ENCODE measurements around the gene RETSAT. TPM values are rescaled to one million over a fixed set of nuclear protein-coding genes. Genes with fewer than 3 reads are reported as not detected.
"Not testable (repeated sequence)": the region's sequence is repeated elsewhere in the genome, so short reads cannot be mapped to it uniquely, and the experiment has no call there.

The RETSAT gene
- total RNA-seq, 1 experiment from 2014 or later: 138 TPM

DNA sequence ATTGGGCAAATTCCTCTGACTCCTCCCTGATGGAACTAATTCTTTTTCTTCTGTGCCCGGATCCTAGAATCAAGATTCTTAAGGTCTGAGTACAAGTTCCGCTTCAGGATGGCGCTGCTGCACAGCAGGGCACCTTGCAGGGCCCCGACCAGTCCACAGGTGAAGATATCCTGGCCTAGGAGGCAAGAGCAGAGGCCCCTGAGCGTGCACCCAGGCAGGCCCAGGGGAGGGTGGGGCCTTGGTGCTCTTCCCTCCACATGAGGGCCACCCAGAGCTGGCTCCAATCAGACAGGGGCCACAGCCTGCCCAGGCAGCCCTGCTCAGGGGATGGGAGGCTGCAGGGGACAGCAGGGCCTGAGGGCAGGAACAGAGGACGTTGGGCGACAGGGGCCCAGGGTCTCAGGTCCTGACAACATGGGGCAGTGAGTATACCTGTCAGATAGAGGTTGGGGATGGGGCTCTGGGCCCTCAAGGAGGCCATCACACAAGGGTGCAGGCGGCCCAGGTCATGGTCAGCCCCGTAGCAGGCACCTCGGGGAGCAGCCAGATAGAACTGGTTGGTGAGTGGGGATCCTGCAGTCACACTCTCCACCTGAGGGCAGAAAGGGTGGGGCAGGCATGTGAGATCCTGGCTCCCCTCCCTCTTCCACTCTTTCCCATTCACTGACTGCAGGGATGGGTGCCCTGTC lies 11.0 kb downstream of the RETSAT start:
- in situ Hi-C loops (cut with HindIII; ENCODE audit: low pct_unique_long_range_greater_than_20kb, low sequenced_read_pairs); DNase-seq (ENCODE audit: low read depth, low spot score): not testable (repeated sequence)

DNA sequence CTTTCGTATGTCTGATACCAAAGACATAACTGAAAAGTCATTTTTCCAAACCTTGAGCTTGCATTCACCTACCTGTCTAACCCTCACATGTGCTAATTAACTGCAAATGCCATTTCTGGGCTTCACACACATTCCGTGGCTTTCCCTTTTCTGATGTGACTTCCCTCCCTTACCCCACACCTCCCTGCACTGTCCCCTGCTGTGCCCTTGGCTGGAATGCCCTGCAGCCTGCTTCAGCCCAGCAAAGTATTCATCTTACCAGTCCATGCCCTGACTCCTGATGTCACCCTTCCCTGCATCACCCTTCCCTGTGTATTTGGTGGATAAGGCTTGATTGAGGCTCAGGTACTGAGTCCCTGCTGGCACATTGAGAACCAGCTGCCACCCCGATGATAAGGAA lies 12.2 kb downstream of the RETSAT start:
- no peak for DNase-seq (ENCODE audit: low read depth, low spot score)
- in situ Hi-C loops (cut with HindIII; ENCODE audit: low pct_unique_long_range_greater_than_20kb, low sequenced_read_pairs): no loop called here

DNA sequence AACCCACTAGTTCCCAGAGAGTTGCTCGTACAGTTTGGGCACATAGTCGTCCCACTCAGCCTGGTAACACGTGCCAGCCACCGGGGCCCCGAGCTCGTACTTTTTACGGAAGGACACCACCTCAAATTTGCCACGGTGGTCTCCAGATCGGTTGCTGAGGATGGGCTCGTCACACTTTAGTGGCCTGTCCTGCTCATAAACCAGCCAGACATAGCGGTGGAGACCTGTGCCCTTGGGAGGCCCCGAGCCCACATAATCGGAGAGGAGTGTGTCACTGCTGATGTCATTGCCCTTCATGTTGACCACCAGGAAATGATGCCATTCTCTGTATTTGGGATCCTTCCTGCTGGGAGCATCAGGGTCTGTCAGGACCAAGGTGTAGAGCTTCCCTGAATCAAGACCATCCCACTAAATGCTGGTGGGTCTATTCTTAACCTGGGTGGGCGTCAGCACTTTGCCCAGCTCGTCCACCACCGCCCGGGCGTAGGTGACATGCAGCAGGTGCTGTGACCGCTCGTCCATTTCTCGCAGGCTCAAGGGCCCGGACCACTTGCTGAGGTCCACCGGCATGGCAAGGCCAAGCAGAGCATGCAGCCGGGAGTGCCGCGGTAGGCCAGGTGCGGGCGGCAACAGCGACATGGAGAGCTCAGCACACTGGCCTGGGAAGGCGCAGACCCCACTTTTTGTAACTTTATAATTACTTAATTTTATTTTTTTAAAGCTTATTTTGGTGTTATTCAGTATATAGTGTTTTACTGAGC lies 12.9 kb downstream of the RETSAT start:
- DNase-seq (ENCODE audit: low read depth, low spot score): no peak
- in situ Hi-C loops (cut with HindIII; ENCODE audit: low pct_unique_long_range_greater_than_20kb, low sequenced_read_pairs): no loop called here

DNA sequence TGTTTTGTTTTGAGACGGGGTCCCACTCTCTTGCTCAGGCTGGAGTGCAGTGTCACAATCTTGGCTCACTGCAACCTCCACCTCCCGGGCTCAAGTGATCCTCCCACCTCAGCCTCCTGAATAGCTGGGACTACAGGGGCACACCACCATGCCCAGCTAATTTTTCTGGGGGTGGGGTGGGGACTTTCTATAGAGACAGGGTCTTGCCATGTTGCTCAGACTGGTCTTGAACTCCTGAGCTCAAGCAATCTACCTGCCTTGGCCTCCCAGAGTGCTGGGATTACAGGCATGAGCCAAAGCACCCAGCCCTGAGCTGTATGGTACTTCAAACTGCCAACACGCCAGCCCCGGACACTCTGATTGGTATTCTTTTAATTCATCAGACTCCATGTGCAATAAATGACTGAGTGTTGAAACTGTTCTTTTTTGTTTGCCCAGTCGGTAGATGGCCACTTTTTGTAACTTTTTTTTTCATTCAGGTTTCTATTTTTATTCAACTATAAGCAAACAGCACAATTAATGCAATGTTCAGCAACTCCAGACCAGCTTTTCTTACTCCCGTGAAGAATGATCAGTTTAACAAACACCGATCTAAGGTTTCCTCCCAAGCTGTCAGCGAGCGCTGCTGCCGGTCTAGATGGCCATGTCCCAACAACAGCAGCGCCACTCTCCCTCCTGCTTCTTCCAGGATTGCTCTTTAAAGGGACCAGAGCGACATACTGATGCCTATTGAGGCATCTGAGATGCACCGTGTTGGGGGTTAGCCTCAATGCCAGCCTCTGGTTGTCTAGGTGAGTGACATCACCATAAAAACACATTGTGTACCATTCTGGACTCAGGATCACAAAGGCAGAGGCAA lies 14.1 kb downstream of the RETSAT start:
- in situ Hi-C loops (cut with HindIII; ENCODE audit: low pct_unique_long_range_greater_than_20kb, low sequenced_read_pairs): no loop called here
- no peak for DNase-seq (ENCODE audit: low read depth, low spot score)

DNA sequence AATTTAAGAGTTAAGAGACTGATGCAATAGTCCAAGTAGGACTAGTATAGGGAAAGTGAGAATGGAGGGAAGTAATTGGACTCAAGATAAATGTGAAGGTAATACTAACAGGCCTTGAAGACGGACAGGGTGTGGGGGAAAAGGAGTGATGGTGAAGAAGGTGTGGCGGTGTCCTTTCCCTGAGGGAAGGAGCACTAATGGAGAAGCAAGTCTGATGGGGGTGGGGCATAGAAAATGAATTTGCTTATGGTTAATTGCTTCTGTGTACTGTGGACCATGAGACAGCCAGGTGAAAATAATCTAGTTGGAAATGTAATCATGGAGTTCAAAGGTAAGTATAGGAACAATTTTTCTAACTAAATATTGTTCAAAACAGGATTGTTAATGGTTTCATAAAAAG lies 19.4 kb downstream of the RETSAT start:
- no peak for DNase-seq (ENCODE audit: low read depth, low spot score)
- in situ Hi-C loops (cut with HindIII; ENCODE audit: low pct_unique_long_range_greater_than_20kb, low sequenced_read_pairs): no loop called here

DNA sequence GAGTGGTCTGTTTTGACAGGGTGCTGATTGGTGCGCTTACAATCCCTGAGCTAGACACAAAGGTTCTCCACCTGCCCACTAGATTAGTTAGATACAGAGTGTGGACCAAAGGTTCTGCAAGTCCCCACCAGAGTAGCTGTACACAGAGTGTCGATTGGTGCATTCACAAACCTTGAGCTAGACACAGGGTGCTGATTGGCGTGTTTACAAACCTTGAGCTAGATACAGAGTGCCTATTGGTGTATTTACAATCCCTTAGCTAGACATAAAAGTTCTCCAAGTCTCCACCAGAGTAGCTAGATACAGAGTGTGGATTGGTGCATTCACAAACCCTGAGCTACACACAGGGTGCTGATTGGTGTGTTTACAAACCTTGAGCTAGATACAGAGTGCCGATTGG lies 20.5 kb downstream of the RETSAT start:
- in situ Hi-C loops (cut with HindIII; ENCODE audit: low pct_unique_long_range_greater_than_20kb, low sequenced_read_pairs); DNase-seq (ENCODE audit: low read depth, low spot score): not testable (repeated sequence)

DNA sequence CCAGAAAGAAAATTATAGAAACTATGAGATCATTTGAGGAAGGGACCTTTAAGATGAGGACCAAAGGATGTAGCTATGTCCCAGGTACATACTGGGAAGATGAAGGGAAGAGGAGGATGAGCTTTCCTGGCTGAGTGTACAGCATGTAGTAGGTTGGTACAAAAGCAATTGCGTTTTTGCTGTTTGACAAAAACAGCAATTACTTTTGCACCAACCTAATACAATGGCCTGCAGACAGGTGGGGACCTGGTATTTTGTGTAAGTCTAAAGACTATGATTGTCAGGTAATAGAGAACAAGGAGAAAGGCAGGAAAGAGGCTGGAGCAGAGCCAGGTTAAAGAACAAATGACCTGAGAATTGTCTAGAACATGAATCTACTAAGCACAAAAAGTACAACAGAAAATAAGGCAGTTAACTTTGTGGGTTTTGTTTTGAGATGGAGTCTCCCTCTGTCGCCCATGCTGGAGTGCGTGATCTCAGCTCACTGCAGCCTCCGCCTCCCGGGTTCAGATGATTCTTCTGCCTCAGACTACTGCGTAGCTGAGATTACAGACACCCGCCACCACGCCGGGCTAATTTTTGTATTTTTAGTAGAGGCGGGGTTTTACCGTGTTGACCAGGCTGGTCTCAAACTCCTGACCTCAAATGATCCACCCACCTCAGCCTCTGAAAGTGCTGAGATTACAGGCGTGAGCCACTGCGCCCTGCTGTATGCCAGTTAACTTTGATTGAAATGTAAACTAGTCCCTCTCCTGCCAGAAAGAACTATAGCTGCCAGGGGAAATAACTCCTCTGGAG lies 23.3 kb downstream of the RETSAT start:
- in situ Hi-C loops (cut with HindIII; ENCODE audit: low pct_unique_long_range_greater_than_20kb, low sequenced_read_pairs): no loop called here
- no peak for DNase-seq (ENCODE audit: low read depth, low spot score)

DNA sequence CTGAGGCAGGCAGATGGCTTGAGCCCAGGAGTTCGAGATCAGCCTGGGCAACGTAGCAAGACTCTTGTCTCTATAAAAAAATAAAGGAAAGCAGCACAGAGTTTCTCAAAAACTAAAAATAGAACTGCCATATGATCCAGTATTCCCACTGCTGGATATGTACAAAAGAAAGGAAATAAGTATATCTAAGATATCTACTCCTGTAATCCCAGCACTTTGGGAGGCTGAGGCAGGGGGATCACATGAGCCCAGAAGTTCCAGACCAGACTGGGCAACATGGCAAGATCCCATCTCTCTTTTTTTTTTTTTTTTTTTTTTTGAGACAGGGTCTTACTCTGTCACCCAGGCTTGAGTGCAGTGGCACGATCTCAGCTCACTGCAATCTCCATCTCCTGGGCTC lies 24.6 kb downstream of the RETSAT start:
- in situ Hi-C loops (cut with HindIII; ENCODE audit: low pct_unique_long_range_greater_than_20kb, low sequenced_read_pairs); DNase-seq (ENCODE audit: low read depth, low spot score): not testable (repeated sequence)

DNA sequence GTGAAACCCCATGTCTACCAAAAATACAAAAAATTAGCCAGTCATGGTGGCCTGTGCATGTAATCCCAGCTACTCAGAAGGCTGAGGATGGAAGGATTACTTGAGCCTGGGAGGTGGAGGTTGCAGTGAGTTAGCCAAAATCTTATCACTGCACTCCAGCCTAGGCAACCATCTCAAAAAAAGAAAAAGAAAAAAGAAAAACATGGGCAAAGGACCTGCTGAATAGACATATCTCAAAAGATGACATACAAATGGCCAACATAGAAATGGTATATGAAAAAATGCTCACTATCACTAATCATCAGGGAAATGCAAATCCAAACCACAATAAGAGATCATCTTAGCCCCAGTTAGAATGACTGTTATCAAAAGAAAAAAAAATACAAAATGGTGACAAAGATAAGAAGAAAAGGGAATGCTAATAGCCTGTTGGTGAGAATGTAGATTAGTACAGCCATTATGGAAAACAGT lies 25.1 kb downstream of the RETSAT start:
- DNase-seq (ENCODE audit: low read depth, low spot score): no peak
- in situ Hi-C loops (cut with HindIII; ENCODE audit: low pct_unique_long_range_greater_than_20kb, low sequenced_read_pairs): no loop called here

DNA sequence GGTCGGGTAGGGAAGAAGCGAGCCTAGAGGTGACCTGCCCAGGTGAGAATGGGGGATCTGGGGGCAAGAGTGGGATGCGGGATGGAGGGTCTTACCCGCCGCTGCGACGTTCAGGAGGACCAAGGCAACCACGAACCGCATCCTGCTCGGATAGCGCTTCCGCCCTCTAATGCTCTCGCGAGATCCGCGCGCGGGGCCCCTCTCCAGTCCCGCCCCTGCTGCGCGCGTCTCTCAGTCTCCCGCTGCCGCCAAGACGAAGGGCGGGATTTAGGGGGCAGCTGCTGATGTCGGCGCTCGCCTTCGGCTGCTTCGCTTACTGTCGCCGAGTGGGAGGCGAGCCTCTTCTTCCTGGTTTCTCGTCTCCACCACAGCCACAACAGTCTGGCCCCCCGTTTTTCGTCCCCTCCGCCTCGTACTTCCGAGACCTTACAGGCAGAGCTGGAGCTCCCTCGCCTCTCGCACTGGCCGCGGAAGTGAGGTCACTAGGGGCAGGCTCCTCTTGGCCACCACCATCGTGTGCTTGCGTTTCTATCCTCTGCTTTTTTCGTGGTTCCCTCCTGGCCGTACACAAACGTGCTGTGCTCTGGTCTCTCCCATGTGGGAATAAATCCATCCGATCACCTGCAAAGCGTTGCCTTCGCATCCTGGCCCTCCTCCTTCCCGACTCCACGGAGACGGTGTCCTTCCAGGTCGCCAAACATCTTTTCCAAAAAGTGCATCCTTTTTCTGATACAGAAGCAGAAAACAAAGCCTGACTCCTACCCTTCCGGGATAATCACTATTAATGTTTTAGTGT lies 26.3 kb downstream of the RETSAT start, which contains the start of gene TGOLN2:
Gene TGOLN2 (minus strand): TSS at position 168 of the 796 bp plus-strand sequence. CDS start 27 bp downstream, at position 141.
- in situ Hi-C loops (cut with HindIII; ENCODE audit: low pct_unique_long_range_greater_than_20kb, low sequenced_read_pairs): no loop called here
- peak; percentile 93 for DNase-seq (ENCODE audit: low read depth, low spot score)

DNA sequence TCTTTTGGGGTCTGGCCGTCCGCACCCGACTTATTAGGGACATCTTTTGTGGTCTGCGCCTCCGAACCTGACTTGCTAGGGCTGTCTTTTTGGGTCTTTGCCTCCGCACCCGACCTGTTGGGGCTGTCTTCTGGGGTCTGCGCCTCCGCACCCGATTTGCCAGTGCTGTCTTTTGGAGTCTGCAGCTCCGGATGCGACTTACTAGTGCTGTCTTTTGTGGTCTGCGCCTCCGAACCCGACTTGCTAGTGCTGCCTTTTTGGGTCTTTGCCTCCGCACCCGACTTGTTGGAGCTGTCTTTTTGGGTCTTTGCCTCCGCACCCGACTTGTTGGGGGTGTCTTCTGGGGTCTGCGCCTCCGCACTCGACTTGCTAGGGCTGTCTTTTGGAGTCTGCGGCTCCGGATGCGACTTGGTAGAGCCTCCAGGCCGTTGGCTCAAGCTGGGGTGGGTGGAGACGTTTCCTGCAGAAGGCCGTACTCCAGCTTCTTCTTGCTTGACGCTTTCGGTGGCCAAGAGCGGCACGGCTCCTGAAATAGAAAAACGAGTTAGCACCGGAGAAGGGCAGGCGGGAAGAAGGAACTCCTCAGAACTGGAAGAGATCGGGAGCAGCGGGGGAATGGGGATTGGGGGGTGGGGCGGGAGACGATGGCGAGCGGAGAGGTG lies 27.0 kb downstream of the RETSAT start:
- DNase-seq (ENCODE audit: low read depth, low spot score): no peak
- in situ Hi-C loops (cut with HindIII; ENCODE audit: low pct_unique_long_range_greater_than_20kb, low sequenced_read_pairs): no loop called here

DNA sequence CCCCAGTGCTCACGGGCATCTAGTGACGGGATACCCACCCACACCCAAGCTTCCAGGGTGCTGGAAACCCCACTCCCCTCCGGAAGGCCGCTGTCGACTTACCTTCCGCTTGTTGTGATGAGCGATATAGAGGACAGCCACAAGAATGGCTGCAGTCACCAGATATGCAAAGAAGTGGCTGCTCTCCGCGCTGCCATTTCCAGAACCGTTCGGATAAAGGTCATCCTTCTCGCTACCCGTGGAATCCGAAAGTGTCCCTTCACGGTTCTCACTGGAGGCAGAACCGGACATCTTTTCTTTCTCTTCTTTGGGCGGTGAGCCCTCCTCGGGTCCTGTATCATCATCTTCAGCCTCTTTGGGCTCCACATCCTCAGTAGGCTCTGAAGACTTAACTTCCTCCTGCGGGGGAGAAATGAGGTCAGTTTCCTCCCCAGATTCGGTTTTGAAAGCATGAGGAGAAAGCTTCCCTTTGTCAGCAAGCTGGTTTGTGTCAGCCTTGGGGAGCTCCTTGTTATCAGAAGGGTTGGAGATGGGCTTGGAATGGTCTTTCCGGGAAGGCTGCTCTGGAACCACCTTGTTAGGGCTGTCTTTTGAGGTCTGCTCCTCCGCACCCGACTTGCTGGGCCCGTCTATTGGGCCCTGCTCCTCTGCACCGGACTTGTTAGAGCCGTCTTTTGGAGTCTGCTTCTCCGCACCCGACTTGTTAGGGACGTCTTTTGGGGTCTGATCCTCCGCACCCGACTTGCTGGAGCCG lies 27.7 kb downstream of the RETSAT start:
- in situ Hi-C loops (cut with HindIII; ENCODE audit: low pct_unique_long_range_greater_than_20kb, low sequenced_read_pairs): no loop called here
- no peak for DNase-seq (ENCODE audit: low read depth, low spot score)

DNA sequence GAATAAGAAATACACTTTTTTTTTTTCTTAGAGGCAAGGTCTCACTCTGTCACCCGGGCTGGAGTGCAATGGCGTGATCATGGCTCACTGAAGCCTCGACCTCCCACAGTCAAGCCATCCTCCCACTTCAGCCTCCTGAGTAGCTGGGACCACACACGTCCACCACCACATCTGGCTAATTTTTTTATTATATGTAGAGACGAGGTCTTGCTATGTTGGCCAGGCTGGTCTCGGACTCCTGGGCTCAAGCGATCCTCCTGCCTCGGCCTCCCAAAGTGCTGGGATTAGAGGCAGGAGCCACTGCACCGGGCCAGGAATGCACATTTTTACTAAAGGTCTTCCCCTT lies 28.9 kb downstream of the RETSAT start:
- in situ Hi-C loops (cut with HindIII; ENCODE audit: low pct_unique_long_range_greater_than_20kb, low sequenced_read_pairs): no loop called here
- no peak for DNase-seq (ENCODE audit: low read depth, low spot score)

DNA sequence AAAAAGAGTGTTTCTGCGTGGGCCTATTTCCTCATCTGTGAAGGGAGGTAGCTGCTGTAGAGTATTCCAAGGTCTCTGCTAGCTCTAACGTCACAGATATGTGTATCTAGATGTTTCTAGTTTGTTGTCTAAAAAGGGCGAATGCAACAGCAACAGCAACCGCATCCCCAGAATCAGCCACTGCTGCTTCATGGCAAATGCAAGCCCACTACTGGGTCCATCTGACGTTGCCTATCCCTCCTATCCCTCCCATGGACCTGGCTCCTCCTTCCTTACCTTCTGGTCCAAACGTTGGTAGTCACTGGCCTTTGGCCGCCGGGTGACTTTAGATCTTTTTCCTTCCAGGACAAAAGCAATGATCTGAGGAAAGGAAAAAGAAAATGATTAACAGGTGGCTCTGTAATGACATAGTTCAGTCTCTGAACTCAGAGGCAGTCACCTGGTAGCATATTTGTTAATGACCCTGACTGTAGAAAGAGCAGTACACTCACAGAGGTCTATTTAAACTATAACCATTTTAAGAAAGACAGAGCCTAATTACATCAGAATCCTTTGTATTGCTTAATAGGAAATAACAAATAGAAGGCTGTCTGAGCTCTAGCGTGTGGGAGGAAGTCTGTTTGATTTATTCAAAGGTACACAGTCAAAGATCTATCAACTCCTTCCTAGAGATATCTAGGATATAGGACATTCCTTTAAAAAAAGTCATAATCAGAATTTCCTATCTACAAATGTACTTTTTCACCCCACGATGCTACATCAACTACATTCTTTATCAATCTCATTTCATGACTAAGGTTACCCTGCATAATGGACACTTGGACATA lies 29.5 kb downstream of the RETSAT start:
- DNase-seq (ENCODE audit: low read depth, low spot score): no peak
- in situ Hi-C loops (cut with HindIII; ENCODE audit: low pct_unique_long_range_greater_than_20kb, low sequenced_read_pairs): no loop called here

DNA sequence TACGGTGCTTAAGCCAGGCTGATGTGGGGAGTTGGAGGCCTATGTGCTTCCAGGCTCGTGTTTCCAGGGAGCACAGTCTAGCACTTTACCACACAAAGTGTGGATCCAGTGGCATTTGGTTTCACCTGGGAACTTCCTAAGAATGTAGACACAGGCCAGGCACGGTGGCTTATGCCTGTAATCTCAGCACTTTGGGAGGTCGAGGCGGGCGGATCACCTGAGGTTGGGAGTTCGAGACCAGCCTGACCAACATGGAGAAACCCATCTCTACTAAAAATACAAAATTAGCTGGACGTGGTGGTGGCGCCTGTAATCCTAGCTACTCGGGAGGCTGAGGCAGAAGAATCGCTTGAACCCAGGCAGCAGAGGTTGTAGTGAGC lies 30.4 kb downstream of the RETSAT start:
- in situ Hi-C loops (cut with HindIII; ENCODE audit: low pct_unique_long_range_greater_than_20kb, low sequenced_read_pairs); DNase-seq (ENCODE audit: low read depth, low spot score): not testable (repeated sequence)

Data from SK-MEL-5 (cell line).